Endothelial cell of umbilical vein (primary cell): ENCODE data around the gene CUEDC1. TPM values are rescaled to one million over a fixed set of nuclear protein-coding genes. Genes with fewer than 3 reads are reported as not detected.
A peak's percentile ranks its signal among the peaks of the same experiment; 100 is the strongest.

Experiments
- BruUV-seq: library from RNA; stranded (reverse); fragments of 400-500 nt; replicated peaks from 2 replicates; lab custom pipeline; 2021; lab: Mats Ljungman, UMichigan
- CTCF ChIA-PET: fragments of 300-600, 350-600 bp; sonication (Branson Sonifier 250); formaldehyde crosslinking; loops from one replicate; lab custom pipeline; 2021; ENCODE audit warnings: antibody characterized with exemption, inconsistent platforms; lab: Charles Lee
- POLR2A ChIA-PET: fragments of 300-600, 350-600 bp; sonication (Branson Sonifier 250); formaldehyde crosslinking; loops from one replicate; lab custom pipeline; 2021; ENCODE audit warnings: antibody characterized with exemption, inconsistent platforms; lab: Charles Lee
- DNase-seq: peaks from one replicate; pipeline ENCODE4 v3.0.0-alpha.2; 2011; ENCODE audit warnings: low read depth, low spot score
- FAIRE-seq: peaks from 2 replicates; lab custom pipeline; 2011; peaks lifted over from hg19 to GRCh38; lab: Jason Lieb, UNC
- H2AFZ ChIP-seq: 2 replicates; pipeline ENCODE4 v1.6.0; 2012; ENCODE audit warnings: low read depth, low read length, control low read depth, inconsistent platforms
- H3K27ac ChIP-seq: 2 replicates; pipeline ENCODE4 v1.5.1; 2011; ENCODE audit warnings: low read depth, mild to moderate bottlenecking, control low read depth, low read length, moderate library complexity; ENCODE audit not compliant: insufficient read depth
- H3K27me3 ChIP-seq, 2 experiments: 2 replicates each; pipeline versions ENCODE4 v1.6.0 to v1.6.1; 2011; ENCODE audit warnings: low read length in 2 of 2, mixed read lengths in 1 of 2; ENCODE audit not compliant: control insufficient read depth in 2 of 2, insufficient read depth in 2 of 2
- H3K36me3 ChIP-seq, 2 experiments: 2 replicates in 1 of 2; 3 replicates in 1 of 2; pipeline ENCODE4 v1.5.1; 2011; ENCODE audit warnings: low read length in 2 of 2, mild to moderate bottlenecking in 1 of 2, moderate library complexity in 1 of 2; ENCODE audit not compliant: control insufficient read depth in 2 of 2, insufficient read depth in 2 of 2; ENCODE audit errors: extremely low read depth in 1 of 2
- H3K4me1 ChIP-seq: 3 replicates; pipeline ENCODE4 v1.5.1; 2011; ENCODE audit warnings: mild to moderate bottlenecking, low read length; ENCODE audit not compliant: control insufficient read depth, insufficient read depth; ENCODE audit errors: extremely low read depth
- H3K4me2 ChIP-seq: 2 replicates; pipeline ENCODE4 v1.6.1; 2011; ENCODE audit warnings: low read length, control low read depth, mixed read lengths; ENCODE audit not compliant: insufficient read depth
- H3K4me3 ChIP-seq, 3 experiments: fragments of 200-600 bp in 1 of 3; sonication (generic), shearing (Covaris generic) in 1 of 3; replicated peaks in 1 of 3; 2 replicates each; pipeline ENCODE4 v1.5.1; 2011 to 2016; ENCODE audit warnings: control low read depth in 3 of 3, low read length in 3 of 3, mild to moderate bottlenecking in 2 of 3, inconsistent platforms in 1 of 3, low read depth in 1 of 3, moderate library complexity in 1 of 3; ENCODE audit not compliant: insufficient read depth in 1 of 3
- H3K79me2 ChIP-seq: 2 replicates; pipeline ENCODE4 v1.6.0; 2012; ENCODE audit warnings: low read length, inconsistent platforms; ENCODE audit not compliant: control insufficient read depth, insufficient read depth
- H3K9ac ChIP-seq: replicated peaks from 2 replicates; pipeline ENCODE3; 2011; ENCODE audit warnings: low read length, control low read depth; ENCODE audit not compliant: insufficient read depth; ENCODE audit errors: extremely low read depth
- H3K9me1 ChIP-seq: replicated peaks from 3 replicates; pipeline ENCODE4 v1.6.0; 2011; ENCODE audit warnings: mild to moderate bottlenecking, low read length; ENCODE audit not compliant: control insufficient read depth, insufficient read depth; ENCODE audit errors: extremely low read depth
- H3K9me3 ChIP-seq: replicated peaks from 2 replicates; pipeline ENCODE4 v1.5.1; 2012; ENCODE audit warnings: low read length, inconsistent platforms; ENCODE audit not compliant: control insufficient read depth, insufficient read depth
- H4K20me1 ChIP-seq: replicated peaks from 2 replicates; pipeline ENCODE3; 2011; ENCODE audit warnings: mild to moderate bottlenecking, low read length; ENCODE audit not compliant: control insufficient read depth, insufficient read depth; ENCODE audit errors: extremely low read depth
- CTCF ChIP-seq, 2 donors: IDR thresholded peaks; 1 replicate in 1 of 2; 2 replicates in 1 of 2; pipeline ENCODE4 v1.5.1; 2011; ENCODE audit warnings: low read length in 2 of 2, mild to moderate bottlenecking in 2 of 2, moderate library complexity in 2 of 2, control low read depth in 1 of 2, inconsistent platforms in 1 of 2, low read depth in 1 of 2; ENCODE audit not compliant: insufficient read depth in 1 of 2; ENCODE audit errors: extremely low read depth in 1 of 2
- EZH2 ChIP-seq: IDR thresholded peaks from 2 replicates; pipeline ENCODE4 v1.6.1; 2012; ENCODE audit warnings: borderline replicate concordance, low read depth, mild to moderate bottlenecking, moderate library complexity, low read length, inconsistent platforms; ENCODE audit not compliant: severe bottlenecking
- FOS ChIP-seq: IDR thresholded peaks from 2 replicates; pipeline ENCODE4 v1.6.1; 2011; ENCODE audit warnings: mild to moderate bottlenecking, low read length, moderate library complexity, borderline replicate concordance; ENCODE audit not compliant: insufficient read depth
- GATA2 ChIP-seq: IDR thresholded peaks from 2 replicates; pipeline ENCODE4 v1.7.0; 2011; ENCODE audit warnings: low read depth, mild to moderate bottlenecking, moderate library complexity, mixed read lengths, low read length; ENCODE audit not compliant: insufficient read length, insufficient read depth
- JUN ChIP-seq: IDR thresholded peaks from 2 replicates; pipeline ENCODE4 v1.6.1; 2011; ENCODE audit warnings: borderline replicate concordance, low read depth; ENCODE audit not compliant: insufficient read length, insufficient read depth
- MAX ChIP-seq: IDR thresholded peaks from 2 replicates; pipeline ENCODE4 v1.6.1; 2011; ENCODE audit not compliant: insufficient read depth, insufficient read length
- MYC ChIP-seq: IDR thresholded peaks from one replicate; pipeline ENCODE4 v1.6.1; 2011; ENCODE audit warnings: mild to moderate bottlenecking, low read depth, low read length
- POLR2A ChIP-seq: IDR thresholded peaks from 2 replicates; pipeline ENCODE4 v1.6.1; 2012; ENCODE audit warnings: low read depth, mild to moderate bottlenecking, control low read depth, low read length
- POLR2AphosphoS5 ChIP-seq: IDR thresholded peaks from 2 replicates; pipeline ENCODE4 v1.6.1; 2012; ENCODE audit warnings: low read depth, mild to moderate bottlenecking, control low read depth, low read length, moderate library complexity; ENCODE audit not compliant: insufficient read depth
- dilution Hi-C: fragments of 300-500 bp; cut with MboI; formaldehyde crosslinking; loops from one replicate; pipeline ENCODE4 v1.15.0; 2019; ENCODE audit warnings: low sequenced_read_pairs; ENCODE audit not compliant: extremely low pct_ligation_motif_present
- intact Hi-C: fragments of 100-400 bp; cut with micrococcal nuclease; formaldehyde crosslinking; loops from one replicate; pipeline ENCODE4 v1.10.0; 2022
- polyA plus RNA-seq, 4 experiments: library from polyadenylated mRNA; depleted of rRNA in 3 of 4; stranded (reverse) in 3 of 4; unstranded in 1 of 4; fragments of >200 nt; gene quantifications; 2 replicates each; pipeline versions ENCODE4 v1.2.1 to v1.2.3, GENCODE V29; 2011 to 2012; ENCODE audit warnings: missing spikeins in 1 of 4
- total RNA-seq: library from RNA; stranded (reverse); gene quantifications from 2 replicates; pipeline ENCODE4 v1.2.3, GENCODE V29; 2021

CUEDC1 gene
- total and polyA plus RNA-seq, 2 donors (not counting 3 experiments of a cell fraction or from before 2014, with no cell fraction given): 15.8 to 27.7 TPM

GRCh38 chr17:57935833-57936807, 19.1 kb downstream of the CUEDC1 start:
- Histone ChIP-seq H4K20me1 (no peaks in the 10 kb centered on the region), H2AFZ (no peak overlapping the region), H3K79me2 (no peaks in the 10 kb centered on the region), H3K9ac (peak overlapping the region; percentile 0), H3K36me3 (no peaks in the 10 kb centered on the region), H3K27ac (peak overlapping the region; percentile 9), H3K9me3 (no peaks in the 10 kb centered on the region), H3K4me3 (no peak overlapping the region), H3K9me1 (no peaks in the 10 kb centered on the region), H3K4me2 (no peak overlapping the region), H3K27me3 (no peaks in the 10 kb centered on the region), H3K4me1 (peaks cover 20% of the 10 kb centered on the region)
- no TSS peak for BruUV-seq
- TF ChIP-seq MAX (no peak), JUN (no peak), FOS (no peak), POLR2A (no peak), POLR2AphosphoS5 (no peak), MYC (no peak), GATA2 (no peak), CTCF (IDR thresholded peaks at IDR 0.05; ENCODE audit: extremely low read depth in 1 of 2, insufficient read depth in 1 of 2, low read depth in 1 of 2, low read length in 2 of 2) (no peak), EZH2 (no peak)
- CTCF ChIA-PET: interaction anchor here (1.0 to 2.2 kb wide), 7 partner anchors 8 to 64 kb away, joined by 3 to 14 read pairs (median 6); partner anchors contain the start of gene CUEDC1
- DNase-seq: no peak
- dilution Hi-C loops: no loop called here
- intact Hi-C loops: no loop called here
- FAIRE-seq: peak; percentile 38
- POLR2A ChIA-PET: interaction anchor here (1.4 to 1.7 kb wide), 2 partner anchors 11 to 18 kb away, joined by 4 read pairs; no protein-coding TSS in a partner anchor
